ENCODE data around the gene RC3H2. TPM values are rescaled to one million over a fixed set of nuclear protein-coding genes. Genes with fewer than 3 reads are reported as not detected.

The RC3H2 gene
- total and polyA plus RNA-seq, 2 of the 13 experiments (the other 11 are each of a cell fraction or from before 2014, with no cell fraction given): 21.0 to 36.4 TPM

GRCh38 chr9:122904466-122904822 is 715 bp downstream of the RC3H2 start (continued):
- TF ChIP-seq ZNF777 (CRISPR knock-in tag; IDR thresholded peaks at IDR 0.05) (no peak), ATF6 (CRISPR knock-in tag; conservative IDR thresholded peaks at IDR 0.05) (no peak), HOXA5 (CRISPR knock-in tag; IDR thresholded peaks at IDR 0.05) (no peak), ZNF251 (CRISPR knock-in tag; IDR thresholded peaks at IDR 0.05) (no peak), CERS6 (CRISPR knock-in tag; IDR thresholded peaks at IDR 0.05) (no peak), ZNF552 (CRISPR knock-in tag; IDR thresholded peaks at IDR 0.05; ENCODE audit: borderline replicate concordance) (0 out of 2 replicates have a peak, but pooled peaks have one; percentile 4), ZNF713 (CRISPR knock-in tag; IDR thresholded peaks at IDR 0.05) (no peak), TRIM22 (IDR thresholded peaks at IDR 0.05) (no peak), ZNF296 (CRISPR knock-in tag; conservative IDR thresholded peaks at IDR 0.05) (no peak), ZNF124 (CRISPR knock-in tag; IDR thresholded peaks at IDR 0.05) (no peak), NFE2 (CRISPR knock-in tag; IDR thresholded peaks at IDR 0.05) (no peak), ZNF737 (CRISPR knock-in tag; IDR thresholded peaks at IDR 0.05; ENCODE audit: borderline replicate concordance) (no peak), NR2F6 (IDR thresholded peaks at IDR 0.05) (no peak), NR2F6 (CRISPR knock-in tag; IDR thresholded peaks at IDR 0.05) (no peak), KLF11 (CRISPR knock-in tag; IDR thresholded peaks at IDR 0.05) (no peak), ZBTB42 (CRISPR knock-in tag; IDR thresholded peaks at IDR 0.05) (0 out of 2 replicates have a peak, but pooled peaks have one; percentile 43), CSRNP2 (CRISPR knock-in tag; conservative IDR thresholded peaks at IDR 0.05; ENCODE audit: low read depth) (no peak), MED13 (CRISPR knock-in tag; IDR thresholded peaks at IDR 0.05) (0 out of 2 replicates have a peak, but pooled peaks have one; percentile 9), GATA4 (IDR thresholded peaks at IDR 0.05; ENCODE audit: borderline replicate concordance, low read depth) (no peak), GATAD2A (CRISPR knock-in tag; IDR thresholded peaks at IDR 0.05) (peak; percentile 33; the same call in 1 of the 2 replicates), XRCC5 (optimal IDR thresholded peaks at IDR 0.05; ENCODE audit: low read length) (peak; percentile 35), KDM2A (CRISPR knock-in tag; IDR thresholded peaks at IDR 0.05; ENCODE audit: borderline replicate concordance, low read depth) (0 out of 2 replicates have a peak, but pooled peaks have one; percentile 0), SNAPC2 (CRISPR knock-in tag; IDR thresholded peaks at IDR 0.05) (no peak), ZBTB26 (CRISPR knock-in tag; IDR thresholded peaks at IDR 0.05; ENCODE audit: borderline replicate concordance) (no peak)
